OCI-LY3 (cell line): Measurements from ENCODE around the gene ATP2C2.

Experiments used
- EZH2phosphoT487 ChIP-seq: fragments of 200-600 bp; shearing (Covaris generic); IDR thresholded peaks from 2 replicates; pipeline ENCODE4 v1.6.1; 2018; ENCODE audit warnings: antibody characterized with exemption, mixed run types, low read depth
- TF ChIP-seq, protein P1 (sequence below): fragments of 200-600, 300-600 bp; sonication (generic); IDR thresholded peaks from 2 replicates; pipeline ENCODE4 v1.5.1; 2014; ENCODE audit warnings: antibody characterized with exemption, low read length, low read depth

DNA sequence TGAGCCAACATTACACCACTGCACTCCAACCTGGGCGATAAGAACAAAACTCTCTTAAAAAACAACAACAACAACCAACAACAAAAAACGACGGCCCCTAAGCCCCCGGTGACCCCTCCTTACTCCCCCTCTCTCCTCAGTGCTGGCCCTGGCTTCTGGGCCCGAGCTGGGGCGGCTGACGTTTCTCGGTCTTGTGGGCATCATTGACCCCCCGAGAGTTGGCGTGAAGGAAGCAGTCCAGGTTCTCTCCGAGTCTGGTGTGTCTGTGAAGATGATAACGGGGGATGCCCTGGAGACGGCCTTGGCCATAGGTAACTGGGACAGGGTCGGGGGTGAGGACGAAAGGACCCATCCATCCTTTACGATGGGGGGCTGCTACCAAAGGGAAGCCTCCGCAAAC lies 83.4 kb downstream of the ATP2C2 start:
- TF ChIP-seq, protein P1, sequence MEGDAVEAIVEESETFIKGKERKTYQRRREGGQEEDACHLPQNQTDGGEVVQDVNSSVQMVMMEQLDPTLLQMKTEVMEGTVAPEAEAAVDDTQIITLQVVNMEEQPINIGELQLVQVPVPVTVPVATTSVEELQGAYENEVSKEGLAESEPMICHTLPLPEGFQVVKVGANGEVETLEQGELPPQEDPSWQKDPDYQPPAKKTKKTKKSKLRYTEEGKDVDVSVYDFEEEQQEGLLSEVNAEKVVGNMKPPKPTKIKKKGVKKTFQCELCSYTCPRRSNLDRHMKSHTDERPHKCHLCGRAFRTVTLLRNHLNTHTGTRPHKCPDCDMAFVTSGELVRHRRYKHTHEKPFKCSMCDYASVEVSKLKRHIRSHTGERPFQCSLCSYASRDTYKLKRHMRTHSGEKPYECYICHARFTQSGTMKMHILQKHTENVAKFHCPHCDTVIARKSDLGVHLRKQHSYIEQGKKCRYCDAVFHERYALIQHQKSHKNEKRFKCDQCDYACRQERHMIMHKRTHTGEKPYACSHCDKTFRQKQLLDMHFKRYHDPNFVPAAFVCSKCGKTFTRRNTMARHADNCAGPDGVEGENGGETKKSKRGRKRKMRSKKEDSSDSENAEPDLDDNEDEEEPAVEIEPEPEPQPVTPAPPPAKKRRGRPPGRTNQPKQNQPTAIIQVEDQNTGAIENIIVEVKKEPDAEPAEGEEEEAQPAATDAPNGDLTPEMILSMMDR = no peak
- TF ChIP-seq EZH2phosphoT487 = no peak
